ENCODE data around the gene CREB5. TPM values are rescaled to one million over a fixed set of nuclear protein-coding genes. Genes with fewer than 3 reads are reported as not detected.

Gene CREB5
- total and polyA plus RNA-seq, 4 experiments from 2014 or later = not detected

- H3K27ac Mint-ChIP-seq = no peak overlapping the region
- intact Hi-C loops (cut with micrococcal nuclease) = no loop called here
- Histone ChIP-seq H3K27me3 (ENCODE audit: insufficient read depth, low read length) (no peaks in the 10 kb centered on the region), H3K36me3 (ENCODE audit: insufficient read depth, low read length) (no peaks in the 10 kb centered on the region), H3K4me1 (ENCODE audit: insufficient read depth, low read length) (no peaks in the 10 kb centered on the region), H3K9me3 (ENCODE audit: control insufficient read depth in 1 of 2, low read length in 2 of 2) (no peaks in the 10 kb centered on the region), H3K4me3 (ENCODE audit: low read length in 2 of 2) (no peak overlapping the region), H3K27ac (ENCODE audit: low read depth, low read length) (no peak overlapping the region)
- H3K9me3 Mint-ChIP-seq = peaks cover 0 to 3% (median 0%) of the 10 kb centered on the region in 8 donors
- CTCF ChIA-PET (ENCODE audit: partially characterized antibody) = no interaction called here
- no peaks in the 10 kb centered on the region for H3K36me3 Mint-ChIP-seq
- peaks cover 0 to 1% of the 10 kb centered on the region in 2 donors for H3K27me3 Mint-ChIP-seq
- no peak overlapping the region for H3K4me3 Mint-ChIP-seq
- POLR2A ChIA-PET (ENCODE audit: partially characterized antibody) = no interaction called here
- no peaks in the 10 kb centered on the region for H3K4me1 Mint-ChIP-seq
- DNase-seq = no peak
Measured at GRCh38 chr7:28707291-28707690, 295.0 kb downstream of the CREB5 start.

- peaks cover 0 to 3% (median 0%) of the 10 kb centered on the region in 8 donors for H3K9me3 Mint-ChIP-seq
- Histone ChIP-seq H3K4me1 (ENCODE audit: insufficient read depth, low read length) (no peaks in the 10 kb centered on the region), H3K9me3 (ENCODE audit: control insufficient read depth in 1 of 2, low read length in 2 of 2) (no peaks in the 10 kb centered on the region), H3K27me3 (ENCODE audit: insufficient read depth, low read length) (no peaks in the 10 kb centered on the region), H3K27ac (ENCODE audit: low read depth, low read length) (no peak overlapping the region), H3K36me3 (ENCODE audit: insufficient read depth, low read length) (no peaks in the 10 kb centered on the region), H3K4me3 (ENCODE audit: low read length in 2 of 2) (no peak overlapping the region)
- H3K27ac Mint-ChIP-seq = no peak overlapping the region
- peaks cover 0 to 1% of the 10 kb centered on the region in 2 donors for H3K27me3 Mint-ChIP-seq
- POLR2A ChIA-PET (ENCODE audit: partially characterized antibody) = no interaction called here
- no peak overlapping the region for H3K4me3 Mint-ChIP-seq
- H3K36me3 Mint-ChIP-seq = no peaks in the 10 kb centered on the region
- CTCF ChIA-PET (ENCODE audit: partially characterized antibody) = no interaction called here
- intact Hi-C loops (cut with micrococcal nuclease) = no loop called here
- H3K4me1 Mint-ChIP-seq = no peaks in the 10 kb centered on the region
- no peak for DNase-seq
Measured at GRCh38 chr7:28708033-28708951, 296.0 kb downstream of the CREB5 start.

DNA sequence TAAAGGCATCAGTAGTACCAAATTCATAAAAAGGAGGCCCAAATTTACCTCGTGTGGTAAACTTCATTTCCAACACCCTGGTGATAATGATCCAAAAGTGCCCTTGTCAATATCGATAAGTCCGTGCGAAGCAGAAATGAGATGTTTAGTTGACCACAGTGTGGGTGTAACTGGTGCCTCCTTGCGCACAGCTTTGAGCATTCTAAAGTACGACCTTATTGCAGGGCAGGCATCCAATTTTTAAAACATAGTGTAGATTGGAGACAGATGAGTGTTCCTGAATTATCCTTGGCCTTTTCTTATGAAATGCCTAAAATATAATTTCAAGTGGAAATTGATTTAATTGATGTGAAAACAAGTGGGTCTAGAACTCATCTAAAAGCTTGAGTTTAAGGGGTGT is 297.4 kb downstream of the CREB5 start:
- no peak overlapping the region for H3K4me3 Mint-ChIP-seq
- no peaks in the 10 kb centered on the region for H3K36me3 Mint-ChIP-seq
- Histone ChIP-seq H3K9me3 (ENCODE audit: control insufficient read depth in 1 of 2, low read length in 2 of 2) (no peaks in the 10 kb centered on the region), H3K4me3 (ENCODE audit: low read length in 2 of 2) (no peak overlapping the region), H3K4me1 (ENCODE audit: insufficient read depth, low read length) (no peaks in the 10 kb centered on the region), H3K27me3 (ENCODE audit: insufficient read depth, low read length) (no peaks in the 10 kb centered on the region), H3K27ac (ENCODE audit: low read depth, low read length) (no peak overlapping the region), H3K36me3 (ENCODE audit: insufficient read depth, low read length) (no peaks in the 10 kb centered on the region)
- no peaks in the 10 kb centered on the region for H3K4me1 Mint-ChIP-seq
- intact Hi-C loops (cut with micrococcal nuclease) = no loop called here
- CTCF ChIA-PET (ENCODE audit: partially characterized antibody) = no interaction called here
- no peaks in the 10 kb centered on the region for H3K9me3 Mint-ChIP-seq
- DNase-seq = no peak
- peaks cover 0 to 1% of the 10 kb centered on the region in 2 donors for H3K27me3 Mint-ChIP-seq
- no peak overlapping the region for H3K27ac Mint-ChIP-seq
- POLR2A ChIA-PET (ENCODE audit: partially characterized antibody) = no interaction called here

DNA sequence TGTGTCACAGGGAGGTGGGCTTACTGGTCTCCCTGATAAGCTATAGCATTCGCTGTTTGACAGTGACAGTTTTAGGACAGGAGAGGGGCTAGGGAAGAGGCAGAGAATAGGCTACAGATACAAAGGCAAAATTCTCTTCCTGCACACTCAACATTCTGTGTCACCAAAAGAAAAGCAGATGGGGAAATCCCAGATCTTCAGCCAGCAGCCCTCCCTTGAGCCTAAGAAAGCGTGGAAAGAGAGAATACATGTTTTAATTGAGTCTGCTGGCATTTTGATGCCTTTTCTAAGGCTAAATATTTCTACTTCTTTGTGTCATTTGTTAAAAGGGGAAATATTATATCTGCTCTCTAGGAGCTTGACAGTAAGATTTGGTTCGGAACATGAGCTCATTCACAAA is 298.8 kb downstream of the CREB5 start:
- peaks cover 0 to 1% of the 10 kb centered on the region in 2 donors for H3K27me3 Mint-ChIP-seq
- no peak overlapping the region for H3K27ac Mint-ChIP-seq
- no peaks in the 10 kb centered on the region for H3K4me1 ChIP-seq (ENCODE audit: insufficient read depth, low read length)
- H3K9me3 Mint-ChIP-seq = no peaks in the 10 kb centered on the region
- no peak overlapping the region for H3K4me3 Mint-ChIP-seq
- no peak overlapping the region for H3K27ac ChIP-seq (ENCODE audit: low read depth, low read length)
- H3K36me3 Mint-ChIP-seq = no peaks in the 10 kb centered on the region
- H3K4me1 Mint-ChIP-seq = no peaks in the 10 kb centered on the region
- H3K36me3 ChIP-seq (ENCODE audit: insufficient read depth, low read length) = no peaks in the 10 kb centered on the region
- CTCF ChIA-PET (ENCODE audit: partially characterized antibody) = no interaction called here
- H3K4me3 ChIP-seq (ENCODE audit: low read length in 2 of 2) = no peak overlapping the region
- no peaks in the 10 kb centered on the region for H3K9me3 ChIP-seq (ENCODE audit: control insufficient read depth in 1 of 2, low read length in 2 of 2)
- DNase-seq = no peak
- no peaks in the 10 kb centered on the region for H3K27me3 ChIP-seq (ENCODE audit: insufficient read depth, low read length)
- intact Hi-C loops (cut with micrococcal nuclease) = no loop called here
- POLR2A ChIA-PET (ENCODE audit: partially characterized antibody) = no interaction called here

DNA sequence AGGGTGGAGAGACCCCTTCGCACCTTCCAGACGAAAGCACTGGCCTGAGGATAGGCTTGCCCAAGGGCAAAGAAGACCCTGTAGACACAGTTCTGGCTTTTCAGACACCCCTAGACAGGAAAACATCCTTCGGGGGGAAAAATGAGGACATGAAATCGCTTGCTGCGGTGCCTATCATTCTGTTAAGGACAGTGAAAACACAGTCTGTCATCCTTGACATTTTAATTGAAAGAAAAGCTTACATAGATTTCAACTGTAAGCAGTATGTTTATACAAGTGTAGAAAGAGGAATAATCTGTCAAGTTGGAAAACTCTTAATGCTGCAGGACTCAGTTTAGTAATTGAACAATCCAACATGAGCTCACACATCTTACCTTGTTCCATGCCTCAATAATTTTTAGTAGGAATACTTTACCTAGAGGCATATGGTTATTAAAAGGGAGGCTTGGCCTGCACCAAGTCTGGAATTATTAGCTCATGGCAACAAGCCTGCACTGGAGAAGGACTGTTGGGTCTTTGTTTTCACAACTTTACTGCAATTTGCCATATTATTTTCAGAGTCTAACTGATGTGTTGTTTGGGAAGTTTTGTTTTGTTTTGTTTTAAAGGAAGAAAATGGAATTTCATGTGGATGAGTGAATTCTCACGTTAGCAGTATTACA is 302.3 kb downstream of the CREB5 start:
- peaks cover 0 to 4% of the 10 kb centered on the region in 2 donors for H3K27me3 Mint-ChIP-seq
- H3K9me3 Mint-ChIP-seq = peaks cover 0 to 2% (median 0%) of the 10 kb centered on the region in 8 donors

GRCh38 chr7:28717445-28718054 is 305.2 kb downstream of the CREB5 start:
- no peaks in the 10 kb centered on the region for H3K27me3 ChIP-seq (ENCODE audit: insufficient read depth, low read length)
- ChIA-PET POLR2A (ENCODE audit: partially characterized antibody) (interaction anchor here (1.3 kb wide), 1 partner anchor 12 kb away, joined by 3 read pairs; no protein-coding TSS in a partner anchor), CTCF (ENCODE audit: partially characterized antibody) (interaction anchor here (1.2 kb wide), 1 partner anchor 13 kb away, joined by 3 read pairs; no protein-coding TSS in a partner anchor)
- intact Hi-C loops (cut with micrococcal nuclease) = no loop called here
- Mint-ChIP-seq H3K4me3 (no peak overlapping the region), H3K4me1 (no peaks in the 10 kb centered on the region), H3K27me3 (peaks cover 0 to 4% of the 10 kb centered on the region in 2 donors), H3K9me3 (peaks cover 0 to 2% (median 0%) of the 10 kb centered on the region in 8 donors), H3K27ac (no peak overlapping the region), H3K36me3 (no peaks in the 10 kb centered on the region)
- H3K9me3 ChIP-seq (ENCODE audit: control insufficient read depth in 1 of 2, low read length in 2 of 2) = no peaks in the 10 kb centered on the region
- no peak overlapping the region for H3K27ac ChIP-seq (ENCODE audit: low read depth, low read length)
- H3K4me1 ChIP-seq (ENCODE audit: insufficient read depth, low read length) = no peaks in the 10 kb centered on the region
- no peak overlapping the region for H3K4me3 ChIP-seq (ENCODE audit: low read length in 2 of 2)
- H3K36me3 ChIP-seq (ENCODE audit: insufficient read depth, low read length) = no peaks in the 10 kb centered on the region
- no peak for DNase-seq

More for the DNA sequence above, 302.3 kb downstream of the CREB5 start:
- H3K4me1 Mint-ChIP-seq = no peaks in the 10 kb centered on the region
- H3K4me3 Mint-ChIP-seq = no peak overlapping the region
- POLR2A ChIA-PET (ENCODE audit: partially characterized antibody) = no interaction called here
- Histone ChIP-seq H3K4me1 (ENCODE audit: insufficient read depth, low read length) (no peaks in the 10 kb centered on the region), H3K9me3 (ENCODE audit: control insufficient read depth in 1 of 2, low read length in 2 of 2) (no peaks in the 10 kb centered on the region), H3K27ac (ENCODE audit: low read depth, low read length) (no peak overlapping the region), H3K27me3 (ENCODE audit: insufficient read depth, low read length) (no peaks in the 10 kb centered on the region), H3K4me3 (ENCODE audit: low read length in 2 of 2) (no peak overlapping the region), H3K36me3 (ENCODE audit: insufficient read depth, low read length) (no peaks in the 10 kb centered on the region)
- H3K27ac Mint-ChIP-seq = no peak overlapping the region
- DNase-seq = no peak
- no peaks in the 10 kb centered on the region for H3K36me3 Mint-ChIP-seq
- CTCF ChIA-PET (ENCODE audit: partially characterized antibody) = no interaction called here
- intact Hi-C loops (cut with micrococcal nuclease) = no loop called here

DNA sequence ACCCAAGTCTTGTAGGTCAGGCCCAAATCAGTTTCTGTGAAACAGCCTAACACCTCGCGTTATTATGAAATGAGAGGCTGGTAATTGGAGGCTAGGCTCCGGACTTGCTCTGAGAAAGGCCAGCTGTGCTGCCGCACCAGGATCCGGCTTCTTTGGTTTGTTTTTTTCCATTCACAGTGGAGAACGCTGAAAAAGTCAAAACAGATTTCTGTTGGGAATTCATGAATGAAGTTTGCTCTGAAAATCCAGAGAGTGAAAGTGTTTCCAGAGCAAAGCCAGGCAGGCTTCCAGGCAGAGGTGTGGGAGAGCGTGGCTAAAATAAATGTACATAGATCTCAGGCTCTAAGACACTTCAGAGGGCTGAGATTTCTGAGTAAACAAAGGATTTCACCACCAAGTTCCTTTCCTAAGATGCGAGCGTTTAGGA is 305.8 kb downstream of the CREB5 start:
- Mint-ChIP-seq H3K9me3 (peaks cover 0 to 2% (median 0%) of the 10 kb centered on the region in 8 donors), H3K36me3 (no peaks in the 10 kb centered on the region), H3K4me3 (no peak overlapping the region), H3K27ac (no peak overlapping the region), H3K27me3 (peaks cover 0 to 4% of the 10 kb centered on the region in 2 donors), H3K4me1 (no peaks in the 10 kb centered on the region)
- H3K4me1 ChIP-seq (ENCODE audit: insufficient read depth, low read length) = no peaks in the 10 kb centered on the region
- ChIA-PET POLR2A (ENCODE audit: partially characterized antibody) (no interaction called here), CTCF (ENCODE audit: partially characterized antibody) (no interaction called here)
- H3K36me3 ChIP-seq (ENCODE audit: insufficient read depth, low read length) = no peaks in the 10 kb centered on the region
- no peaks in the 10 kb centered on the region for H3K27me3 ChIP-seq (ENCODE audit: insufficient read depth, low read length)
- no peak for DNase-seq
- H3K9me3 ChIP-seq (ENCODE audit: control insufficient read depth in 1 of 2, low read length in 2 of 2) = no peaks in the 10 kb centered on the region
- intact Hi-C loops (cut with micrococcal nuclease) = no loop called here
- no peak overlapping the region for H3K4me3 ChIP-seq (ENCODE audit: low read length in 2 of 2)
- H3K27ac ChIP-seq (ENCODE audit: low read depth, low read length) = no peak overlapping the region

Measured in CD4-positive, alpha-beta memory T cell (primary cell).